ENCODE results near the gene KLHL6.
"Not testable (repeated sequence)": the region's sequence is repeated elsewhere in the genome, so short reads cannot be mapped to it uniquely, and the experiment has no call there.

Gene KLHL6

GRCh38 chr3:183486472-183486871, 69.0 kb downstream of the KLHL6 start:
- DNase-seq (ENCODE audit: low read depth), result no peak

DNA sequence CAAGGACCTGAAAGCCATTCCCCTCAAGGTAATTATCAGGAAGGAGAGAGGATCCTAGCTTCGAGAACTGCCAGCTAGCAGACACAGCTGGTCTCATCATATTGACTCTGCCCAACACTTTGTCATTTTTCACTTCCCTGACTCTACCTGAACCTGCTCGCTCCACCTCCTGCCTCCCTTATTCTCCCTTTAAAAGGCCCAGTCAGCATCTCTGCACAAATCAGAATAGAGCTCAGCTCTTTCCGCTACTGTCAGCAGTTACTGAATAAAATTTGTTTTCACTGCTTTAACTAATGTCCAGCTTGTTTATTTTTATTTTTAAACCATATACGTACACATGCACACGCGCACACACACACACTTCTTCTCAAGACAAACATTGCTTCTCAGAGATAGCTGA, 69.9 kb downstream of the KLHL6 start:
- no peak for DNase-seq (ENCODE audit: low read depth)

DNA sequence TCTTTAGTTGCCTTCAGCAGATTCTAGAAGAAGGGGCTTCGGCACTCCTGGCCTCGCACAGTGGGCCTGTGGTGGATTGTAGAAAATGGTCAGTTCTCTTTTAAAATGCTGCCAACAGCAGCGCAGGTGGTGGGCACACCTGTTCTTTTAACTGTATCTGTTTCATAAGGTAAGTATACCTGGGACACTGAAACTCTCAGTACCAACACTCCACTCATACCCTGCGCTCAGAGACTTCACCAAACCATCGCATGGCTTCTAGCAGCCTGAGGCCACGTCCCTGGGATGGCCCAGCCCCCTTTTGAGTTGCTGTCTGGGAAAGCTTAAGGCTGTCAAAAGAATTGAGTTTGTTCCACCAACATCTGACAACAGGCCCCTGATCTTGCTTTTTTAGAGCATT, 70.4 kb downstream of the KLHL6 start:
- no peak for DNase-seq (ENCODE audit: low read depth)

DNA sequence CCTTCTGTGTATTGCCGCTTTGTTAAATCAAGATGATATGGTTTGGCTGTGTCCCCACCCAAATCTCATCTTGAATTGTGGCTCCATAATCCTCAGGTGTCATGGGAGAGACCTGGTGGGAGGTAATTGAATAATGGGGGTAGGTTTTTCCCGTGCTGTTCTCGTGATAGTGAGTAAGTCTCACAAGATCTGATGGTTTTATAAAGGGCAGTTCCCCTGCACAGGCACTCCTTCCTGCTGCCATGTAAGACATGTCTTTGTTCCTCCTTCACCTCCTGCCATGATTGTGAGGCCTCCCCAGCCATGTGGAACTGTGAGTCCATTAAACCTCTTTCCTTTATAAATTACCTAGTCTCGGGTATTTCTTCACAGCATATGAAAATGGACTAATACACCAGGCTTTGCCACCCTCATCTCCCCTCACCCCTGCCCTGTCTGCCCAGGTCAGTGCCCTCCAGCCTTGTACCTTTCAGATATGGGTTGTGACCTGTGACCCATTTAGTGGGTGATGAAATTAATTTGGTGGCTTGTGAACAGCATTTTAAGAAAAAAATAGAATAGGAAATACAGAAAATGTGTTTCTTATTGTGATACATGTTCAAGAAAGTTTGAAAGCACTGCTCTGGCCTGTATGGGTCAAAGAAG, 71.0 kb downstream of the KLHL6 start:
- DNase-seq (ENCODE audit: low read depth), result no peak

- DNase-seq (ENCODE audit: low read depth), result no peak
Observed at GRCh38 chr3:183481582-183481981, 73.9 kb downstream of the KLHL6 start.

GRCh38 chr3:183478501-183478900, 77.0 kb downstream of the KLHL6 start:
- no peak for DNase-seq (ENCODE audit: low read depth)

DNA sequence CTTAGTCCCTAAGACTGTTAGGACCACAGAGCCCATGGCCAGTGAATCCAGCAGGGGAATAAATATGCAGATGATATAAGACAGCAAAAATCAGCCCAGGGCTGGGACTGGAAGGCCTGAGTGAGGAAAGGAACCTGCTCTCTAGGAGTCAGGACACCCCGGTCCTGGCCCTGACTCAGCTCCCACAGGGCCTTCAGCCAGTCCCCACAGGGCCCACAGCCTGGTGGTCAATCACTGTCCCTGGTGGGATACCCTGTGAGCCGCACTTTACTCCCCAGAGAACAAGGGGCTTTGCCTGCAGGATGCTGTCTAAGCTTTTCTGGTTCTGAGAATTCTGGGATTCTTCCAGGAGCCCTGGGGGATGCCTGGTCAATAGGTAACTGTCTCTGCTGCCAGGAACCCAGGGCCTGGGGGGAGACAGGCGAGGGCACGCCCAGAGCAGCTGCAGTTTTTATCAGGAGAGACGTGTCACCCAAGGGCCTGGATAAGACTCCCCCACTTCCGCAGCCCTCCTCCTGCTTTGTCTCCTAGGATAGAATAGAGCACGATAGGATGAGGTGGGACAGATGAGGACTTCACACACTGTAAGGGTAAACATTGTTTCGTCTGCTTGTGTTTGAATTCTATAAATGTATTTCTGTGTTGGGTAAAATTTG, 77.6 kb downstream of the KLHL6 start:
- DNase-seq (ENCODE audit: low read depth), result no peak

- DNase-seq (ENCODE audit: low read depth), result not testable (repeated sequence)
Observed at GRCh38 chr3:183475764-183476162, 79.7 kb downstream of the KLHL6 start.

DNA sequence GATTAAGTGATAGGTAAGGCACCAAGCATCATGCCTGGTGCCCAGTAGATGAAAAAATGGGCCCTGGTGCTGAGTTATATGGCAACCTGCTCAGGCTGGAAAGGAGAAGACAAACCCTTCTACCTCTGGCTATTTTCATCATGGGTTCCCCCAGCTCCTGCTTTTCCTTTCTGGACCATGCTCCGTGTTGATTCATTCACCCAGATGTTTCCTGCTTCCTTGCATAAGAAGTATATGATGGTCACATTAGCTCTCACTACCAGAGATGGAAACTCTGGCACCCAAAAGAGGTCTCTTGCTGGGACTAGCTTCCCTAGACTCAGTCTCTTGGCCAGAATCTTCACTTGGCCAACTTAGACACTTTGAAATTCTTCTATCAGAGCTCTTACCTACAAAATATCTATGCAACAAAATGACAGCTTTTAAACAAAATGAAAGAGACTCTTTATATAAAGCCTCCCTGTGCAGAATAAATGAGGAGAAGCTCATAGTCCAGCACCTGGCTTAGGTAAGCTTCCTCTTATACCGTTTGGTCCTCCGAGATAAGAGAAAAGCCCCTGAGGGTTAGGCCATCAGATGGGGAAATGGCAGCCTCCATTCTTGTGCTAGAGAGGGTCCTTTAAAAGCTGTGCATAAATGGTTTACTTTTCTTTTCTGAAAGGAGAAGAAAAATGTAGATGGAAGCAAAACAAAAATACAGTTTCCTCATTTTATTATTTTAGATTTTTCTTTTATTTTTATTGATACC, 80.3 kb downstream of the KLHL6 start:
- no peak for DNase-seq (ENCODE audit: low read depth)

DNA sequence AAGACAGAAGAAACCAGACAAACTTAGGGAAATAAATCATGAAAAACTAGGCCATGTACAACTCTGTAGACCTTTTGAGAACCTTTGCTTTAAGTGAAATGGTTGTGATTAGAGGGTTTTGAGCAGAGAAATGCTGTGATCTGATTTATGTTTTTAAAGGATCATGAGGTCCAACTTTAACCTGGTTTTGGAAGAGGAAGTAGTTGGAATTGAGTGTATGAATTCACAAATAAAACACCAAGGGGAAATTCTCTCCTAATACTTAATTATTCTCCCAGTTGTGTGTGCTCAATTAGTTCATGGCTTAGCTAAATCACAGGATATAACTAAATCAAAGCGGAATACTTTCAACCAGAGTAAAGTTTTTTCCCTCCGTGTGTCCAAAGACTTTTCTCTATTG, 81.5 kb downstream of the KLHL6 start:
- DNase-seq (ENCODE audit: low read depth), result no peak

- no peak for DNase-seq (ENCODE audit: low read depth)
Observed at GRCh38 chr3:183472155-183472554, 83.4 kb downstream of the KLHL6 start.

DNA sequence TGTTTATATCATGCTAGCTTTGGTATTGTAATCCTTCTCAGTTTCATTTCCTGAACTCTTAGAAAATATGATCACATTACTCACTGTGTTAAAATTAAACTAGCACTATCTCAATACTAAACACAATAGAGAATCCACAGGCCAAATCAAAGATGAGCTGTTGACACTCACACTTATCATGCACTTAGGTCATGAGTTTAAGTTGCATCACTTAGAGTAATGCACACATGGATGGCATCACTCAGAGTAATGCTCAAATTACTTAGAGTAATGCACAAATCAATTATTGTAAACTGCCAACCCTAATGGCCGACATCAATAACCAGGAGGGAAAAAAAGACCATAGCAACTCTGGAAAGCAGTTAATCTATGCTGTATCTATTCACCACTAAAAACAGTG, 87.1 kb downstream of the KLHL6 start:
- no peak for DNase-seq (ENCODE audit: low read depth)

- no peak for DNase-seq (ENCODE audit: low read depth)
Observed at GRCh38 chr3:183466575-183466974, 88.9 kb downstream of the KLHL6 start.

- DNase-seq (ENCODE audit: low read depth), result not testable (repeated sequence)
Observed at GRCh38 chr3:183465710-183466109, 89.8 kb downstream of the KLHL6 start.

- no peak for DNase-seq (ENCODE audit: low read depth)
Observed at GRCh38 chr3:183464480-183464879, 91.0 kb downstream of the KLHL6 start.

- DNase-seq (ENCODE audit: low read depth), result no peak
Observed at GRCh38 chr3:183460081-183461055, 95.1 kb downstream of the KLHL6 start.

- DNase-seq (ENCODE audit: low read depth), result no peak
Observed at GRCh38 chr3:183455089-183455488, 100.4 kb downstream of the KLHL6 start.

DNA sequence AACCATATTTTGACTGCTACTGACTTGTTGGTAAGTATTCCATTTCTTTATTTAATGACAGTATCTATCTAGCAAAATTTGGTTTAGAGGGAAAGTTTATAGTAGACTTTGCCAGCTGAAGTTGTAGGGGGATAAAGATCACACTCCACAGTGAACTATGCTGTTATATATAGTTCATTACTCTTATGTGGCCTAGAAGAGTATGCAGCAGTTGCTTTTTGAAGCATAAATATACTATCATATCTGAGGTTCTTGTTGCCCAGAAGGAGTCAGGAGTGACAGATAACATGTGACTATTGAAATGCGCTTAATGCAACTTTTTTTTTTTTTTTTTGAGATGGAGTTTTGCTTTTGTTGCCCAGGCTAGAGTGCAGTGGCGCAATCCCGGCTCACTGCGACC, 101.4 kb downstream of the KLHL6 start:
- no peak for DNase-seq (ENCODE audit: low read depth)

- no peak for DNase-seq (ENCODE audit: low read depth)
Observed at GRCh38 chr3:183449791-183450190, 105.7 kb downstream of the KLHL6 start.

DNA sequence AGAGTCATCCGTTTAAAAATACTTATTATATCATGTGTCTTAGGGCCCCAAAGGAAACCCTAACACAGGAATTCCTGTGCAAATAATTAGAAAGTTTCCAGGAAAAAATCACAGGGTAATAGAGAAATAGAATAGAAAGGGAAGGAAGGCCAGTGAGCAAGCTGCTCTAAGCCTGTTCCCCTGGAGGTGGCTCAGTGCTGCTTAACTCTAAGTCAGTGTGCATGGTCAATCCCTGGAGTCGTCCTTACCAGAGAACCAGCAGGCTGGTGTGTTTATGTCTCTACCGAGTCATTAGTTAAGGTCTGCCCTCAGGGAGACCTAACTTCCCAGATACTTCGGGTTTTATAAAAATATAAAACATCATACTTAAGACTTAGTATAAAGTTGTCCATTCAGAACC, 106.1 kb downstream of the KLHL6 start:
- no peak for DNase-seq (ENCODE audit: low read depth)

- no peak for DNase-seq (ENCODE audit: low read depth)
Observed at GRCh38 chr3:183448369-183449128, 107.0 kb downstream of the KLHL6 start.
